ENCODE measurements around the gene ABCC4. TPM values are rescaled to one million over a fixed set of nuclear protein-coding genes. Genes with fewer than 3 reads are reported as not detected.

ABCC4 gene
- total RNA-seq, 1 experiment from 2014 or later, result 52.0 TPM

DNA sequence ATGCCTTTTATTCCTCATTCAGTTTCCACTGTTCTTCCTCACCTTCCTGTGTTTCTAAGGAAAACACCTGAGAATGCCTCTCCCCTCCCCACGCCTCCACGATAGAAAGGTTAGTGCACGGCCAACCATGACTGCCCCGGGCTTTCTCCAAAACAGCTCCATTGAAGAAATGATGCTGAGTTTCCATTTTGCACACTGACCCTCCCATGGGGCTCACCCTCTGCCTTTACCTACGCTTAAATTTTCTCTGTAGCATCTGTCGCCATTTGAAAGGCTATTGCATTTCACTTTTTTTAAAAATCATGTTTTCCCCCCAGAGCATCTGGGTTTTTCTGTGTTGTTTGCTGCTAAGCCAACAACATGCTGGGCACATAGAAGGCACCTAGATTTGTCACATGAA, 48.2 kb downstream of the ABCC4 start:
- H3K27me3 ChIP-seq (replicated peaks; ENCODE audit: insufficient read depth, low read depth, low read length, poor library complexity), result no peaks in the 10 kb centered on the region
- H3K4me1 ChIP-seq (ENCODE audit: insufficient read depth, low read length, poor library complexity, severe bottlenecking), result no peaks in the 10 kb centered on the region
- no peak overlapping the region for H3K4me3 ChIP-seq (ENCODE audit: low read depth, low read length, poor library complexity, severe bottlenecking)
- TF ChIP-seq, protein P1, sequence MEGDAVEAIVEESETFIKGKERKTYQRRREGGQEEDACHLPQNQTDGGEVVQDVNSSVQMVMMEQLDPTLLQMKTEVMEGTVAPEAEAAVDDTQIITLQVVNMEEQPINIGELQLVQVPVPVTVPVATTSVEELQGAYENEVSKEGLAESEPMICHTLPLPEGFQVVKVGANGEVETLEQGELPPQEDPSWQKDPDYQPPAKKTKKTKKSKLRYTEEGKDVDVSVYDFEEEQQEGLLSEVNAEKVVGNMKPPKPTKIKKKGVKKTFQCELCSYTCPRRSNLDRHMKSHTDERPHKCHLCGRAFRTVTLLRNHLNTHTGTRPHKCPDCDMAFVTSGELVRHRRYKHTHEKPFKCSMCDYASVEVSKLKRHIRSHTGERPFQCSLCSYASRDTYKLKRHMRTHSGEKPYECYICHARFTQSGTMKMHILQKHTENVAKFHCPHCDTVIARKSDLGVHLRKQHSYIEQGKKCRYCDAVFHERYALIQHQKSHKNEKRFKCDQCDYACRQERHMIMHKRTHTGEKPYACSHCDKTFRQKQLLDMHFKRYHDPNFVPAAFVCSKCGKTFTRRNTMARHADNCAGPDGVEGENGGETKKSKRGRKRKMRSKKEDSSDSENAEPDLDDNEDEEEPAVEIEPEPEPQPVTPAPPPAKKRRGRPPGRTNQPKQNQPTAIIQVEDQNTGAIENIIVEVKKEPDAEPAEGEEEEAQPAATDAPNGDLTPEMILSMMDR (conservative IDR thresholded peaks at IDR 0.05; ENCODE audit: low read depth, low read length), result no peak
- BruUV-seq (replicated peaks), result no TSS peak
- no peaks in the 10 kb centered on the region for H3K36me3 ChIP-seq (ENCODE audit: insufficient read depth, low read length, poor library complexity, severe bottlenecking)
- no peaks in the 10 kb centered on the region for H3K9me3 ChIP-seq (ENCODE audit: low read depth, low read length, poor library complexity, severe bottlenecking)
- H3K27ac ChIP-seq (ENCODE audit: low read depth, low read length, poor library complexity, severe bottlenecking), result no peak overlapping the region
- intact Hi-C loops (cut with micrococcal nuclease; ENCODE audit: unreplicated experiment), result no loop called here
- CTCF ChIA-PET, result no interaction called here
- no peak for DNase-seq (ENCODE audit: low spot score)
- POLR2A ChIA-PET (ENCODE audit: low non-redundant PET), result no interaction called here

DNA sequence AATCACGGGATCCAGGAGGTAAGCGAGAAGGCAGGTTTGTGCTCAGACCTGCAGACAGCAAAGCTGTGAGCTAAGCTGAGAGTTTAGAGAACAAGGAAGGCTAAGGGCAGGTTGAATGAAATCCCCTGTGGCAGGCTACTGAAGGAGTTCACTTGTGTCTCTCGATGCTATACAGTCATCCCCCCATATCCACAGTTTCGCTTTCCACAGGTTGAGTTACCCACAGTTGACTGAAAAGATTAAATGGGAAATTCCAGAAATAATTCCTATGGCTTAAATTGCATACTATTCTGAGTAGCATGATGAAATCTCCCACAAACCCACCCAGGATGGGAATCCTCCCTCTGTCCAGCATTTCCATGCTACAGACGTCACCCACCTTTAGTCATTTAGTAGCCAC, 49.6 kb downstream of the ABCC4 start:
- ChIA-PET POLR2A (ENCODE audit: low non-redundant PET) (no interaction called here), CTCF (no interaction called here)
- H3K9me3 ChIP-seq (ENCODE audit: low read depth, low read length, poor library complexity, severe bottlenecking), result no peaks in the 10 kb centered on the region
- intact Hi-C loops (cut with micrococcal nuclease; ENCODE audit: unreplicated experiment), result no loop called here
- no peaks in the 10 kb centered on the region for H3K4me1 ChIP-seq (ENCODE audit: insufficient read depth, low read length, poor library complexity, severe bottlenecking)
- no peak overlapping the region for H3K4me3 ChIP-seq (ENCODE audit: low read depth, low read length, poor library complexity, severe bottlenecking)
- no TSS peak for BruUV-seq (replicated peaks)
- peaks cover 6% of the 10 kb centered on the region for H3K36me3 ChIP-seq (ENCODE audit: insufficient read depth, low read length, poor library complexity, severe bottlenecking)
- no peak for DNase-seq (ENCODE audit: low spot score)
- no peak overlapping the region for H3K27ac ChIP-seq (ENCODE audit: low read depth, low read length, poor library complexity, severe bottlenecking)
- no peaks in the 10 kb centered on the region for H3K27me3 ChIP-seq (replicated peaks; ENCODE audit: insufficient read depth, low read depth, low read length, poor library complexity)
- no peak for TF ChIP-seq EZH2 (IDR thresholded peaks at IDR 0.05; ENCODE audit: borderline replicate concordance, low read depth, low read length, poor library complexity, severe bottlenecking)
- TF ChIP-seq, protein P1 (conservative IDR thresholded peaks at IDR 0.05; ENCODE audit: low read depth, low read length), result no peak

- H3K9me3 ChIP-seq (ENCODE audit: low read depth, low read length, poor library complexity, severe bottlenecking), result no peaks in the 10 kb centered on the region
- intact Hi-C loops (cut with micrococcal nuclease; ENCODE audit: unreplicated experiment), result no loop called here
- H3K36me3 ChIP-seq (ENCODE audit: insufficient read depth, low read length, poor library complexity, severe bottlenecking), result peaks cover 7% of the 10 kb centered on the region
- no peaks in the 10 kb centered on the region for H3K27me3 ChIP-seq (replicated peaks; ENCODE audit: insufficient read depth, low read depth, low read length, poor library complexity)
- no peak overlapping the region for H3K27ac ChIP-seq (ENCODE audit: low read depth, low read length, poor library complexity, severe bottlenecking)
- H3K4me3 ChIP-seq (ENCODE audit: low read depth, low read length, poor library complexity, severe bottlenecking), result no peak overlapping the region
- TF ChIP-seq, protein P1 (conservative IDR thresholded peaks at IDR 0.05; ENCODE audit: low read depth, low read length), result no peak
- TF ChIP-seq EZH2 (IDR thresholded peaks at IDR 0.05; ENCODE audit: borderline replicate concordance, low read depth, low read length, poor library complexity, severe bottlenecking), result no peak
- POLR2A ChIA-PET (ENCODE audit: low non-redundant PET), result no interaction called here
- no peak for DNase-seq (ENCODE audit: low spot score)
- no TSS peak for BruUV-seq (replicated peaks)
- CTCF ChIA-PET, result no interaction called here
- no peaks in the 10 kb centered on the region for H3K4me1 ChIP-seq (ENCODE audit: insufficient read depth, low read length, poor library complexity, severe bottlenecking)
These were observed 50.3 kb downstream of the ABCC4 start for GRCh38 chr13:95250961-95251360.

All from A673 (cell line).